ENCODE measurements around the gene SLC52A3.
"Not testable (repeated sequence)": the region's sequence is repeated elsewhere in the genome, so short reads cannot be mapped to it uniquely, and the experiment has no call there.

The SLC52A3 gene

GRCh38 chr20:768426-768978 lies at the start of gene SLC52A3:
TSS of gene SLC52A3 (minus strand) at chr20:768500. CDS start at chr20:765774, 2,726 bp downstream.
- no peak for DNase-seq (ENCODE audit: low read depth)

DNA sequence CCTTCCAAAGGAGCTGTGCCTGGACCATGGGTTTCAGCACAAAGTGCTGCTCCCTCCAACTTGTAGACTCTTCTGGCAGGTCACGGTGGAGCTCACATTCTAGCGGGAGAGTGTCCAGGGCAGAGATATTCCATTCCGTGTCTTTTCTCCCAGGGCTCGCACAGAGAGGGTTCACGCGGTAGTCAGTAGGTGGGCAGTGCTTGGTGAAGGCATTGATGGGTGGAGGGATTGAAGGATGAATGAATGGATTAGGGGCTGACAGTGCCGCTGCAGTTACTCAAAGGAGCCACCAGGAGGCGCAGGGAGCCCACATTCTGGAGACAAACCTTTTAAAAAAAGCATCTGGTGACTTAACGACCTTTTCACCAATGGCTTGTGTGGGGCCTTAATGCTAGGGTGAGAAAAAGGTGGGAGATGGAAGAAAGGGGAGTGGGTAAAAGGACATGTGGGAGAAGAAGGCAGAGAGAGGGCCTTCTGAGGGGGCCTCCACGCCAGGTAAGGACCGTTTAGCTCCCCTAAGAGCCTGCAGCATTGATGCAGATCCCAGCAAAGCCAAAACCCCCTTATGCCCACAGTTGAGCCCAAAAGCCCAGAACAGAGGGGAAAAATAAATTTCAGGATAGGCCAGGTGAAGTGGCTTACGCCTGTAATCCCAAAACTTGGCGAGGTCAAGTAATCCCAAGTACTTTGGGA lies 47.8 kb upstream of the SLC52A3 start:
- peak; percentile 30 for DNase-seq (ENCODE audit: low read depth)

DNA sequence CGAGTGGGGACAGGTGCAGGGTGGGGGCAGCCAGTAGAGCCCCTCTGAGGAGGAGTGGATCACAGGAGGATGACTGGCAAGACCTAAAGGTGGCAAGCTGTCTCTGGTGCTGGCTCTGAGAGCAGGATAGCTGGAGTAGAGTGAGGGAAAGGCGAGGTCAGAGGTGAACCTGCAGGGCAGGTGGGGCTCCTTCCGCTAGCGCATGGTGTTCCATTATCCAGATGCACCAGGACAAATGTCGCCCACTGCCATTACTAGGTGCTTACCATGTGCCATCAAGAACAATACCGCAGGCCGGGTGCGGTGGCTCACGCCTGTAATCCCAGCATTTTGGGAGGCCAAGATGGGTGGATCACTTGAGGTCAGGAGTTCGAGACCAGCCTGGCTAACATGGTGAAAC lies 46.9 kb upstream of the SLC52A3 start:
- DNase-seq (ENCODE audit: low read depth), result no peak

DNA sequence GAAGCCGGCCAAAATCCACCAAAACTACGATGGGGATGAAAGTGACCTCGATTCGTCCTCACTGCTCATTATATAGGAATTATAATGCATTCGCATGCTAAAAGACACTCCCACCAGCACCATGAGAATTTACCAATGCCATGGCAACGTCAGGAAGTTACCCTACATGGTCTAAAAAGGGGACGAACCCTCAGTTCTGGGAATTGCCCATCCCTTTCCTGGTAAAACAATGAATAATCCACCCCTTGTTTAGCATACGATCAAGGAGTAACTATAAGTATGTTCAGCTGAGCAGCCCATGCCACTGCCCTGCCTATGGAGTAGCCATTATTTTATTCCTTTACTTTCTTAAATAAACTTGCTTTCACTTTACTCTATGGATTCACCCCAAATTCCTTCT lies 45.1 kb upstream of the SLC52A3 start:
- no peak for DNase-seq (ENCODE audit: low read depth)

DNA sequence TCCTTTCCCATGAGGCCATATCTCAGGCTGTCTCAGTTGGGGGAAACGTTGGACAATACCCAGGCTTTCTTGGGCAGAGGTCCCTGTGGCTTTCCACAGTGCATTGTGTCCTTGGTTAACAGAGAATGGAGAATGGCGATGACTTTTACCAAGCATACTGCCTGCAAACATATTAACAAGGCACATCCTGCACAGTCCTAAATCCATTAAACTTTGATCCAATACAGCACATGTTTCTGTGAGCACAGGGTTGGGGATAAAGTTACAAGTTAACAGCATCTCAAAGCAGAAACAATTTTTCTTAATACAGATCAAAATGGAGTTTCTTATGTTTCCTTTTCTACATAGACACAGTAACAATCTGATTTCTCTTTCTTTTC lies 44.1 kb upstream of the SLC52A3 start:
- not testable (repeated sequence) for DNase-seq (ENCODE audit: low read depth)

DNA sequence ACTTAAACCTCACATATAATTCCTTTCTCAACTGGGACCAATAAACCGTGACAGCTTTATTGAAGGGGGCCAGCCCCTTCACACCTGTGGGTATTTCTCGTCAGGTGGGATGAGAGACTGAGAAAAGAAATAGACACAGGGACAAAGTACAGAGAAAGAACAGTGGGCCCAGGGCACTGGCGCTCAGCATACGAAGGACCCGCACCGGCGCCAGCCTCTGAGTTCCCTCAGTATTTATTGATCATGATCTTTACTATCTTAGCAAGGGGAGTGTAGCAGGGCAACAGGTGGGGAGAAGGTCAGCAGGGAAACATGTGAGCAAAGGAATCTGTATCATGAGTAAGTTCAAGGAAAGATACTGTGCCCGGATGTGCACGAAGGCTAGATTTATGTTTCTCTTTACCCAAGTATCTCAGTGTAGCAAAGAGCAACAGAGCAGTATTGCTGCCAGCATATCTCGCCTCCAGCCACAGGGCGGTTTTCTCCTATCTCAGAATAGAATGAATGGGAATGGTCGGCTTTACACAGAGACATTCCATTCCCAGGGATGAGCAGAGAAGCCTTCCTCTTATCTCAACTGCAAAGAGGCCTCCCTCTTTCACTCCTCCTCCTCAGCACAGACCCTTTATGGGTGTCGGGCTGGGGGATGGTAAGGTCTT lies 43.6 kb upstream of the SLC52A3 start:
- not testable (repeated sequence) for DNase-seq (ENCODE audit: low read depth)

GRCh38 chr20:805713-806112 lies 37.4 kb upstream of the SLC52A3 start:
- no peak for DNase-seq (ENCODE audit: low read depth)

- DNase-seq (ENCODE audit: low read depth), result no peak
Measured at GRCh38 chr20:801678-802077, 33.4 kb upstream of the SLC52A3 start.

- DNase-seq (ENCODE audit: low read depth), result not testable (repeated sequence)
Measured at GRCh38 chr20:800026-800425, 31.7 kb upstream of the SLC52A3 start.

DNA sequence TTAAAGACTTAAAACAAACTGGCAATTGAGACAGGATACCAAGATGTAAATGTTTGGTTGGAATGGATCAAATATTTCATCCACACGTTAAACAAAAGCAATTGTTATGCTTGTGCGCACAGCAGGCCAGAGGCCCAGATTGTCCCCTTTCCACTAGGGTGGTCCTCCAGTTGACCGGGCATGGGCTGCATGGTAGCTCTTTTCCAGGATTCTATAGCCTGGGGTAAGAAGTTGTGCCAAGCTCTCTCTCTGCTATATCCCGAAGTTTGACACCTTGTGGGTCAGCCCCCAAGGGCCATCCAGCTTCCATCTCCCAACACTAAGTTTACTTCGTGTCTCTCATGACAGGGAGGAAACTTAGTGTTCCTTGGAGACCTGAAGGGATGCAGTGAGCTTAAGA lies 30.4 kb upstream of the SLC52A3 start:
- DNase-seq (ENCODE audit: low read depth), result not testable (repeated sequence)

DNA sequence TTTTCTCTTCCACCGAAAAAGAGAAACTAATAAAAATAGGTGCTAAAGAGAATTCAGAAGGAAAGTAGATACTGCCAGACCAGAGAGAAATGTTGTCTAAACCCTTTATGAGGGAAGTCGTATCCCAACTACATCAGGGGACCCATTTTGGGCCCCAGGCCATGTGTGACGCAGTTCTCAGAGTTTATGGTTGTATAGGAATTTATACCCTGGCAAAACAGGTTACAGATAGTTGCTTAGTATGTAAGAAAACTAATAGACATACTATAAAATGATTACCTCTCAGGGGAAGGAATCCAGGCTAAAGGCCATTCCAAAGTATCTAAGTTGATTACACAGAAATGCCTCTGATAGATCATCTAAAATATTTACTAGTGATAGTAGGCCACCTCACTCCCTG lies 28.6 kb upstream of the SLC52A3 start:
- DNase-seq (ENCODE audit: low read depth), result no peak

DNA sequence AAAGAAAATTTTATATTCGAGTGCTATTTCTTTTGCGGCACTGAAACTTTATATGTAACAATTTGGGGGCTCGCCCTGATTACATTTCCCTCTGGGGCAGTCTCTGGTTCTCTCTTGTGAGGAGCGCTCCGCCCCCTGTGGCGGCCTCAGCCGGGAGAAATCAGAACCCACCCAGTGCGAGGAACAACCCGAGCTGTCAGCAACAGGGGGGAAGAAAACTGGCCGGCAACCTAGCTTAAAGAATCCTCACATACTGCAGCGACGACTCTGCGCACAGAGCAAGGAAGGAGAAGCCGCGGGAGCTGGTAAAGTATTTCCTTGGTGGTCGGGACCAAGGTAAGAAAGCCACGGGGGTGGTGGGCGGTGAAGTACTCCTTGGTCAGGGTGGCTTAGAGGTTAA lies 23.9 kb upstream of the SLC52A3 start:
- DNase-seq (ENCODE audit: low read depth), result no peak

DNA sequence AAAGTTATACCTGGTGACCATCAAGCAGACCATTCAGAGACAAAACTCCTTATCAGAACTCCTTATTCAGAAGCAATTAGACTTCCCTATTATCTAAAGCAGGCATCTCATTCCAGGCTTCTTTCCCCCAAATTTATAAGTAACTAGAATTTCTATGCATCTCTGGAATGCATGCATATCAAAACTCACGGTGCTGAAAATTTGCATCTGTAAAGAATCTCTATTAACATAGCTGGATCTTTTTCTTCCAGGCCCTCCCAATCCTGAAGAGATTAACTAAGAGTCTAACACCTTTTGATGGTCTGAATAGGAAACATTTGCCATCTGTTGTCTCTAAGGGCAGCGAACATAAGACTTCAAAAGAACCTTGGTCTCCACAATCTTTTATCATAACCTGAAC lies 22.8 kb upstream of the SLC52A3 start:
- no peak for DNase-seq (ENCODE audit: low read depth)

GRCh38 chr20:787825-788224 lies 19.5 kb upstream of the SLC52A3 start:
- DNase-seq (ENCODE audit: low read depth), result no peak

DNA sequence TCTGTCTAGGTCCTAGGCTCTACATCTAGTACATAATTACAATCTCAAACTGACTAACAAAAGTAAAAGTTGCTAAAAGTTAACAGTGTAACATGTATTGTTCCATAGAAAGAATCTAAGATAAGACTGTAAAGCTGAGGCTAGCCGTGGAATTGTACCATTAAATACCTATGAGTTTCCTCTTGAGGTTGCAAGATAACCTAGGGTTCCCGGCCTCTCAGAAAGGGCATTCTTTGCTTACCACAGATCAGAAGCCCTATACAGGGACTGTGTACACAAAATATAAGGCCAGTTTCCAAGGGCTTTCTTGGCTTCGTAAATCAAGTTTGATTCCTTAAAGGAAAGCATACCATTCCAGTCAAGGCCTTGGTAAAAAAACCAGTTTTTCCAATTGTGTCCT lies 11.5 kb upstream of the SLC52A3 start:
- DNase-seq (ENCODE audit: low read depth), result no peak

GRCh38 chr20:776165-776564 lies 7.9 kb upstream of the SLC52A3 start:
- DNase-seq (ENCODE audit: low read depth), result no peak

GRCh38 chr20:775679-776135 lies 7.4 kb upstream of the SLC52A3 start:
- DNase-seq (ENCODE audit: low read depth), result no peak

- DNase-seq (ENCODE audit: low read depth), result no peak
Measured at GRCh38 chr20:774660-775057, 6.4 kb upstream of the SLC52A3 start.

- DNase-seq (ENCODE audit: low read depth), result no peak
Measured at GRCh38 chr20:774016-774659, 5.8 kb upstream of the SLC52A3 start.

GRCh38 chr20:772806-773205 lies 4.5 kb upstream of the SLC52A3 start:
- no peak for DNase-seq (ENCODE audit: low read depth)

GRCh38 chr20:771741-772464 lies 3.6 kb upstream of the SLC52A3 start:
- no peak for DNase-seq (ENCODE audit: low read depth)

- no peak for DNase-seq (ENCODE audit: low read depth)
Measured at GRCh38 chr20:770691-771090, 2.4 kb upstream of the SLC52A3 start.
